GDM1 (cell line): ENCODE results near the gene CSF1.

ENCODE experiments used
- DNase-seq: peaks from one replicate; lab custom pipeline; 2025; lab: John Stamatoyannopoulos, UW

CSF1 gene

DNA sequence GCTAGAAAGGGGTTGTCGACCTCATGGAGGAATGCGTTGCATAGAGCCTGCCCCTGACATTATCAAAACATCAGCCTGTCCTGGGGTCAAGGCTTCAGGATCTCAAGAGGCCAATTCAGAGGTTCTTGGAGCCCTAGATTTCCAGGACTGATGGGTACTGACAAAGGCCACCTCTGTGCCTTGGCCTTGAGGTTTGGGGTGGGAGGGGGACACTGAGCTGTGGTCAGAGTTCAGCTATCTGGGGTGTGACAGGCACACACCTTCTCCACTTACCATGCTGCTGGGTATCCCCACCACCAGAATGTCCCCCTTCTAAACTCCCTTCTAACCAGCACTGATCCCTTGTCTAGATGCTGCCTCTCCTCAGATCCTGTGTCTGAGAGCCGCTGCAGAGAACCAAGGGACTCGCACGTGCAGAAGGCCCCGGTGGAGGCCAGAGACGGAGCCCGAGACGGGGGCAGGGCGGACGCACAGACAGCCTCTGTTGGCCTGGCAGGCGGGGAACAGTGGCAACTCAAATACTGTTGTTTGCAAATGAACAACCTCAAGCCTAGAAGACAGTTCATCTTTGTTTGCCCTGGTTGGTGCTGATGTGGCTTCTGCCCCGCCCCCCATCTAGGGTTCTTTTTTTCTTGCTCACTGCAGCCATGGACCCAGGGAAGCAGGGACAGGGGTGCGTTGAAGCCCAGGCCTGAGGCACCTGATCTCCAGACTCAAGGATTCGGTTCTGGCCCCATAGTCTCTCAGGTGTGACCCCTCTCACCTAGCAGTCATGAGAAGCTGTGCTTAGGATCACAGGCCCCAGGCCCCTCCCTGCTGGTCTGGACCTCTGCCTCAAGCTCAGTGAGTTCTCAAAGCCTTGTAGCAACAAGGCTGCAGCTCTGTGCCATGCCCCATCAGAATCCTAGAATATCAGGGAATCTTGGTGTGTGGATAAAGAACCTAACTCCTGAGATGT, 28.1 kb upstream of the CSF1 start:
- no peak for DNase-seq

DNA sequence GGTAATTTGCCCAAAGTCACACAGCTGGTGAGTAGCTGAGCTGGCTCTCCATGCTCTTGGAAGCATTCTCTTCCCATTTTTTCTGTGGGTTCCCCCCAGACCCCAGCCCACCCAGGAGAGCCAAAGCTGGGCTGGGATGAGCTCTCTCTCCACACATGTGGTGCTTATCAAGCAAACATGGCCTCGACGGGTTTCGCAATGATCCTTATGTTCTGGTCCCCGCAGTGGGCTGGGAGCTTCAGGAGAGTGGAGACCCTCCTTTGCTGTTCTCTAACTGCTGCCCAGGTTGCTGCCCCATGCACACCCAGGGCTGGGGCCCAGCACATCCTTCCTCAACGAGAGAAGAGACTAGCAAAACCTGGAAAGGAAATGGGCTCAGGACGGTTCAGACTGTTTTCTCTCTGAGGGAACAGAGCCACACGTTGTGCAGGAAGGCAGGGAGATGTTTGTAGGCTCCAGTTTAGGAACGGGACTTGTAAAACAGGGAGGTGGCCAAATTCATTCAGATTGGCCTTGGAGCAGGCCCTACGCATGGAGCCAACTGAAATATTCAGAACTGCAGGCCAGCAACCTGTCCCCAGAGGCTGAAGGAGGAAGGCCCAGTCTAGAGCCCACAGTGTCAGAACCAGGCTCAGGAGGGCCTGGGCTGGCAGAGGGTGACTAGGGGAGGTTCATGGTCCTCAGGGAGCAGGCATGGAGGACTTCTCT, 27.2 kb upstream of the CSF1 start:
- DNase-seq, result no peak

DNA sequence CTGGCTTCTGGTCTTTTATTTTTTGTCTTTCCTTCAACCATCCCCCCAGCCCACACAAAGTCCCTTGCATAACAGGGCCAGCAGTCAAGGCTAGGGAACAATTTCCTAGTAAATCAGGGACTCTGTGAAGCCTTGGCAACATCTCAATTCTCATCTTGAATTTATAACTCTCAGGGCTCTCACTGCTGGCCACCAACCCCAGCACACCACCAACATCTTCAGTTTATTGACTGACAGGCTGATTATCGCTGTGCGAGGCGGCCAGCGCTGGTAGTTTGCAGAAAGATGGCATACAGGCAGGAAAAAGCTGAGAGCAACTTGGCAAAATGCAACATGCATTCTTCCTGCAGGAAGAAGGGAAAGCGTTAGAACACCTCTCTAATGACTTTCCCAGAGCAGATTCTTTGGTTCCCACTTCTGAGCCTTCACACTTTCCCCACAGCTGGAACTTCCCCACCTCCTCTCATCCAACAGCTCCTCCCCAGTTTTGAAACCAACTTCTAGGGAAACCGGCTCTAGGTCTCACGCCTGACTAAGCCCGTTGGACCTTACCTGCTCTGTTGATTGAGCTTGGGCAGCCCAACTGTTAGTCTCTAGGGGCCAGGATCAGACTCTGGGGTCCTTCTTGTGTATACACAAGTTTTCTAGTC, 26.3 kb upstream of the CSF1 start:
- DNase-seq, result no peak

DNA sequence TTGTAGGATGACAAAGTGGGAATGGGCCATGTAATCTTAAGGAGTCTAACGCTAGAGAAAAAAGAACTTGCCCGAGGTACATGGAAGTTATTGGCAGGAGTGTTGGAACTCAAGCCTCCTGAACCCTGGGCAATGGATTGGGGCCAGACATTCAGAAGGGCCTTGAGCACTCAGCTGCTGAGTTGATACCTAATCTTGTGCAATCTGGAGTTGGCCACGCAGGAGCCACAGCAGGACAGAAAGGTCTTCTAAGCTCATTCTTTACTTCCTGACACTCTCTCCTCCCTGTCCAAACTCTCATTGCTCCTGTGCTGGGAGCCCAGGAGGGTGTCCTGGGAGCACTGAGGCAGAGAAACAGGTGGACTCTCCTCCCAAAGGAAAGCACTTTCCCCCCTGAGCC, 25.1 kb upstream of the CSF1 start:
- DNase-seq, result no peak

DNA sequence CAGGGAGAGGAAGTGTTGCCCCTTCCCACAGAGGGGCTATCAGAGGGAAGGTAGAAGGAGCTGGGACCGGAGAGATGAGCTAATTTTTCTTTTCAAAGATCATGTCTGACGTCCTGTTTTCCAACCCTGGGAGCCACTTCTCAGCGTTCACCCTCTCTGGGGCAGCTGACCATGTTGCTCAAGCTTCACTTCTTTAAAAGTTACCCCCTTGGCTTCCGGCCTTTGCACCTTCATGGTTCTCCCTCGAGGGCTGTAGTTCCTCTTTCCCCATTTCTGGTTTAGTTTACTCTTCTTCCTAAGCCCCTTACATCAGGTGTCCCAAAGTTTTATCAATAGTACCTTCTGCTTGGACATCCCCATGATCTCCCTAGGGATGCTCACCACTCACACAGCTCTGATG, 23.8 kb upstream of the CSF1 start:
- no peak for DNase-seq

DNA sequence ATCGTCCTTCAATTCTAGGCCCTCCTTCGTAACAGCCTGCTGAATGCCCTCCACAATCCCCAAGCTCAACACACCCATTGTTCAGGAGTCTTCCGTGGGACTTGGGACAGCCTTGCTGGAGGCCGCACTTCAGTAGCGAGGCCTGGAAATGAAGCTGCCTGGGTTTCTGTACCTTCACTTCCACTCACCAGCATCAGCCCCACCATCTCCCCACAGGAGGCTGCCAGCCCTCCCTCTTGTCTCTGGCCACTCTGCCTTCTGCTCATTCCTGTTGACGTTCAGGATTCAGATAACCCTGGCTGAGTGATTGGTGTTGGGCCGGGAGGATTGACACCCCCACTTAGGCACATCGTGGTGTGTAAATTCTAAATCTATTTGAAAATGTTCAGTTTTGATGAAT, 23.4 kb upstream of the CSF1 start:
- DNase-seq, result no peak

DNA sequence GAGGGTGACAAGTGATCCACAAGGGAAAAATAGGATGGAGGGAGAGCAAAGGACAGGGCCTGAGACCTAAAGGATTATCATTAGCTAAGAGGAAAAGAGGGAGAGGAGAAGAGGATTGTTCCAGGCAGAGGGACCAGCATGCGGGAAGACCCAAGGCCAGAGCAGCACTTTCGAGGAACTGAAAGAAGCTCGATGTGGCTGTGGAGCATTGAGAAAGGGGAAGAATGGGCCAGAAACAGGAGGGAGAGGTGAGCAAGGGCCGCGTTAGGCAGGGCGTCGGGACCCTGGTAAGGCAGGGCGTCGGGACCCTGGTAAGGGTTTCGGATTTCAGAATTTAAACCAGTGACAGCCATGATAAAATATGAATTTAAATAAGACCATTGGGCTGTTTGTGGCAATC, 22.8 kb upstream of the CSF1 start:
- no peak for DNase-seq

DNA sequence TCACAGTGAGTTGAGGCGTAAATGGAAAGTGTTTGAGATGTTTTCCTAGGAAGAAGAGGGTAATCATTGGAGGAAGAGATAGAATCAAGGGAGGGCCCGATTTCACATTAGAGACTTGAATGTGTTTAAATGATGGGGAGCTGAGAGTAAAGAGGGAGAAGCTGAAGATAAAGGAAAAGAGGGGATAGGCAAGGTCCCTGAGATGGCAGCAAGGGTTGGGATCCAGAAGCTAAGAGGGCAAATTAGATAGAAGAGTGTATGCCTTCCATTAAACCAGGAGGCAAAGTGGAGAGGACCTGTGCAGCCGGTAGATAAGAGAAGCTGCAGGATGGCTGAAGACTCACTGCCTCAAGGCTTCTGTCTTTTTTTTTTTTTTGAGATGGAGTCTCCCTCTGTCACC, 21.6 kb upstream of the CSF1 start:
- no peak for DNase-seq

DNA sequence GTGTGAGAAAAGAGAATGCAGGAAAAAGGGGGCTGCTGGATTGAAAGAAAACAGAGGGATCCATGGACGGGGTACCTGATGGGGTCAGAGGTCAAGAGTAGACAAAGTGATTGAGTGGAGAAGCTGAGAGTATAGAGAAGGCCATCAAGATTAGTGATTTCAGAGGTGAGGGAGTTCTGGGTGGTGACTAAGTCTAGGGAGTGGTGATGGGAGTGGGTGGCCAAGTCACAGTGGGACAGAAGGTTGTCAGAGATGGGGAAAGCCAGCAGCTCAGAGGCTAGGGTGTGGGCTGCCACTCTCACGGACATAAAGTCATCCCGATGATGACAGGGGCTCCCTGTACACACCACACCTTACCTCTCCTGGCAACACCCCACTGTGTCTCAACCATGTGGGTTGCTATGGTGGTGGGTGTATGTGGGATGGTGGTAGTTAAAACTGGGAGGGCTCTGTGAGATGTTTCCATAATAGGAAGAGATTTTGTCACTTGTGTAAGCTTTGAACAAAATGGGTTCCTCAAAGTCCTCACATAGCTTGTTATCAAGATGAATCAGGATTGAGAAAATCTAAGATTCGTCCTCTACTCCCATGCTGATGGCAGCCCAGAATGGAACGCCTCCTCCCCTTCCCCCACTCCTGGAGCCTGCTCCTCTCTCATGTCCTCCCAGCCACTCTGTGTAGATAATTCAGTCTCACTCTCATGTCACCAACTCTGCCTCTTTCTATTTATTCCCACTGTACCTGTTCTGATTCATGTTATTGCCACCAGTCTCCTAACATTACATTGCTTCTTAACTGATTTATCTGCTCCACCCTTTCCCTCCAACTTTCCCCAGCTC, 20.3 kb upstream of the CSF1 start:
- DNase-seq, result no peak

DNA sequence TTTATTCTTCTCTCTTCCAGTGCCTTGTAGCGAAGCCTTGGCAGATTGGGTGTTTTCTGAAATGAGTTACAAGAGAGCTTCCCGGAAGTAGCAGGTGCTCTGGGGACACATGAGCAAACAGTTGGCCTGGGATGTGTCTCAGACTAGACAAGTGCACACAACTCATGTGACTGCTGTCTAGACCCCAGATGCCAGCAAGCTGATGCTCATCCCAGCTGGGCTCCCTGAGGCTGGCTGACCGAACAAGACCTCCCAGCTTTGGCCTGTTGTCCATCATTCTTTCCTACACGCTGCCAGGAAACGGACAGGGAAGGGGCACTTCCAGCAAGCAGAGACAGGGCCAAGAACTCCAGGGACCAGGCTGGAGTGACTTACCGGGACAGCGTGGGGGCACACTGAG, 18.7 kb upstream of the CSF1 start:
- no peak for DNase-seq

DNA sequence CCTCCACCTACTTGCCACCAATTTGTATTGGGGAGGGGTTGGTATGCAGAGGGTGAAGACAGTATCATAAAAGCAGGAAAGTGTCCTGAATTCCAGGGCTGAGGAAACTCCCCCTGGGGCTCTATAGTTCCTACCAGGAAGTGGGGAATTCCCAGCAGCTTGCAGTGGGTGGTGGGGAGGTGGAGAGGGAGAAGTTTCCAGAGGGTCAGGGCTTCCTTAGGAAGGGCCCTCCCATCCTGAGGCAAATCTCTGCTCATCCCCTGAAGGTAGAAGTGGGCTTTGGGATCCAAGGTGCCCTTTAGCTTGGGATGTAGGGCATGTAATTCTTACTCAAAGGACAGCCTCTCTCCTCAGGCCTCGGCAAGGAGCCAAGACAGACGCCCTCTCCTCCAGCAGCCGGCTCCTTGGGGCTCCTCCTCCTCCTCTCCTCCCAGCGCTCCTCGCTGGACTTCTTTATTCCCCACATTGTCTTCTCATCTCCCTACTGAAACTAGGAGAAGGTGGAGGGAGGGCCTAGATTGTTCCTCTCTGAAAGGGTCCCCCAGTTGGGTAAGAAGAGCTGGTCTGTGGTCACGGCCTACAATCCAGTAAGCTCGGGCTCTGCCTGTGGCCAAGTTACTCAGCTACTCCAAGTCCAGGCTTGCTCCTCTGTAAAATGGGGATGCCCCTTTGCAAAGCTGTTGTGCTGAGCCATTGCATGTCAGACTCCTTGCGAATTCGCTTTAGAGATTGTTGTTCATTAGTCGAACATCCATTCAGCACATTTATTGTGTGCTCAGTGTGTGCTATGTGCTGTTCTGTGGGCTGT, 17.9 kb upstream of the CSF1 start:
- no peak for DNase-seq

DNA sequence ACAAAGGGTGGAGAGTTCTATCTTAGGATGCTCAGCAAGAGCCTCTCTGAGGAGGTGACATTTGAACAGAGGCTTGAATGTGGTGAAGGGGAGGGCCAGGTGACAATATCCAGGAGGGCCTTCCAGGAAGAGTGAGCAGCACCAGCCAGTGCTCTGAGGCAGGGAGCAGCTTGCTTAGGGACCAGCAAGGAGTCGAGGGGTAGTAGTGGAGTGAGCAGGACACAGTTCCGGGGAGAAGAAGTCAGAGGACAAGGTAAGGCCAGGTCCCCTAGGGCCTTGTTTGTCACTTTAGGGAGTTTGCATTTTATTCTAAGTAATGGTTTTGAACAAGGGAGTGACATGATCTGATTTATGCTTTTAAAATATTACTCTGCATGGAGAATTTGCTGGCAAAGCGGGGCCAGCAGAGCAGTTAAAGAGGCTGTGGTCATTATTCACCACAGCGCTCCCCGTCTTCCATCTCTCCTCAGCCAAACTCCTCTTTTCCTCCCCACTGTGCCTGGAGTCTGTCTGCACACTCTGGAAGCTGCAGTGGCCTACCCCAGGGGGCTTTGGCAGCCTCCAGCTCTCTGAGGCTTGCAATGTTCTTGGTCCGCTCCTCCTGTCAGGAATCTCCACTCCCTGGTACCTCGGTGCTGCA, 17.0 kb upstream of the CSF1 start:
- no peak for DNase-seq

DNA sequence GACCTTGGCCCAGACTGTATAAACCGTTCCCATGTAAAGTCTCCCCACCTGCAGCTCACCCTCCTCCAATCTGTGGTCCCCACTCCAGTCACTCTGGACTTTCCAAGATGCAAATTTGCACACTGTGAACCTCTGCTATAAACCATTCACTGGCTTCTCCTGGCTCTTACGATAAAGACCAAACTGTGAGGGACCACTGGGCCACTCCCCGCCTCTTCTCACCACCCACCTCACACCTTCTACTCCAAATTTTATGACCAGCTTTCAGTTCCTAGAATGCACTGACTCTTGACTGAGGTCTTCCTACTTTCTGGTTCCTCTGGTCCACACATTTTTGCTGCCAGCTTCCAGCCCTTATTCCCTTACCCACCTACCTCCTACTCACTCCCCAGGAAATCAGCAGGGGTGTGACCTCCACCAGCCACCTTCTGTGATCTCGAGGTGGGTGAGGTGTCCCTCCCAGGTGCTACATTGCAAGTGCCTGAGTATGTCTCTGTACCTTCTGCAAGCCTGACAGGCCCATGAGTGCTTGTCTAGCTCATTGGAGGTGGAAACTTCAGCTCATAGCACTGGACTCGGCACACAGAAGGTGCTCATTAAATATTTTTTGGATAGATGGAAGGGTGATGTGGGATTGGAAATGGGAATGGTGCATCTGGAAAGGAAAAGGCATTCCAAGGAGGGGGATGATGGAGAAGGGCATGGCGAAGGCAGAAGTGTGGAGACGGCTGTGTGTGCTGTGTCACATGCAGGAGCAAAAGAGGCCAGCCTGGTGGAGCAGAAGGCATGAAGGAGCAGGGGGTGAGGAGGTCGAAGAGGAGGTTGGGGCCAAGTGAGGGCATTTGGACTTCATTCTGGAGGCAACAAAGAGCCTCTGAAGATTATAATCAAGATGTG, 15.6 kb upstream of the CSF1 start:
- DNase-seq, result no peak

DNA sequence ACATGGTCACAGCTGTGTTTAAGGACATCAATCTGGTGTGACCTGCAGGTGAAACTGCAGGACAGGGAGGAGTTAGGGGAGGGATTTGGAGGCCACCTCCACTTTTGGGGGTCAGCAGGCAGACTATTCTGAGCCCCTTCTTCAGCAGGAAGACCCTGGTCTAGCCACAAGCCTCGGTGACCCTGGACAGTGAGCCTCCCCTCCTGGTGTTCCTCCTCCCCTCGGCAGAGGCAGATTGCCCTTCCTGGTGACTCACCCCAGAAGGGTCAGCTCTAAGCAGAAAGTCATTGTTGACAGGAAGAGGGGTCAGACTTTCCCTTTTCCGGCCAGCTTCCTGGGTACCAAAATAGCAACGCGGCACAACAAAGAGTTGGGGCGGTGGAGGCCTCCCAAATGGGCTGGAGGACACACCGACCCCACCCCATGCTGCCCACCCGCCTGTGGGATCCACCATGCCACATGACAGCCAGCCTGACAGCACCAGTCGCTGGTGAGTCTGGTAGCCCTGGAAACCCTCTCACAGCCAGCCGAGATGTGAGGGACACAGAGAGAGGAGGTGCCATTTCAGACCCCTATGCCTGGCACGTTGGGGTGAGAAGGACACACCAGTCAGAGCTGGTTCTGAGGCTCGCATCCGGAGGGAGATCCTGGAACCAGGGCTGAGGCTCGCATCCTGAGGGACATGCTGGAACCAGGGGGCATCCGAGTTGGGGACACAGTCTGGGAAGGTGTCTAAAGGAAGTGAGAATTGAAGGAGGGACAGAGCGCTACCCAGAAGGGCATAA, 14.7 kb upstream of the CSF1 start:
- DNase-seq, result no peak

DNA sequence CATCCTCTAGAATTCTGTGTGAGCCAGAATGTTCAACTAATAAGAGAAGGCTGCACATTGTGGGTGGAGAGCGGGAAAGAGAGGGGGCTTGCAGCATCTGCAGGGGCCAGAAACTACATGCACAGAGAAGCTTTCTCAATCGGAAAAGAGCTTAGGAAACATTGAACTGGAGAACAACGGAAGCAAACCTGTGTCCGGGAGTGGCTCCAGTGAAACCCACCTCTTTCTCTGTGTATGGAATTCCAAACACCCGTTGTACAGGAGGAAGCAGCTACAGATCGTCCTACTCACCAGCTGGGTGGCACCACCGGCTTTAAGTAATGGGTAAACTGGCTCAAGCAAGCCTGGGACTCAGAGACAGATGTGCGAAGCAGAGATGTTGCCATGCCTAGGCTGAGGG, 14.0 kb upstream of the CSF1 start:
- no peak for DNase-seq

DNA sequence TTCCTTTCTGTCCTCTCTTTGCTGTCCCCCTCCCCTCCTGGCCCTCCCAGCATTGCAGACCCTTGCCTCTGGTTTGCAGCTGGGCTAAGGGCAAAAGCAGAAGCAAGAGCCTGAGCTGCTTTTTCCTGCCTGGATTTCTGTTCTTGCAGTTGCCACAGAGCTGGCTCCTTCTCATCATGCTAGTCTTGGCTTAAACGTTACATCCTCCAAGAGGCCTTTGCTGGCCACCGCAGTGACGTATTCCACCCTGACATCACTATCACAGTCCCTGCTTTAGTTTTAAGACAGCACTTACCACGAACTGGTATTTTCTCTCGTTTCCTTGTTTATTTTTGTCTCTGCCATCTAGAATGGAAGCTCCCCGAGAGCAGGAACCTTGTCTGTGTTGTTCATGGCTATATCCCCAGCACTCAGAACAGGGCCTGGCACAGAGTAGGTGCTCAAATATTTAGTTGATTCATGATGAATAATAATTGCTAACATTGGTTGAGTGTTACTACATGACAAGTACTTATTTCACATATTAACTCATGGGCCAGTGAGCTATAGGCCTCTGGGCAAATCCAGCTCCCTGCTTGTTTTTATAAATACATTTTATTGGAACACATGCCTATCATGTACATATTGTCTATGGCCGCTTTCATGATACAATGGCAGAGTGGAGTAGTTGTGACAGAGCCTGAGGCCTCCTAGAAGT, 13.2 kb upstream of the CSF1 start:
- DNase-seq, result no peak

DNA sequence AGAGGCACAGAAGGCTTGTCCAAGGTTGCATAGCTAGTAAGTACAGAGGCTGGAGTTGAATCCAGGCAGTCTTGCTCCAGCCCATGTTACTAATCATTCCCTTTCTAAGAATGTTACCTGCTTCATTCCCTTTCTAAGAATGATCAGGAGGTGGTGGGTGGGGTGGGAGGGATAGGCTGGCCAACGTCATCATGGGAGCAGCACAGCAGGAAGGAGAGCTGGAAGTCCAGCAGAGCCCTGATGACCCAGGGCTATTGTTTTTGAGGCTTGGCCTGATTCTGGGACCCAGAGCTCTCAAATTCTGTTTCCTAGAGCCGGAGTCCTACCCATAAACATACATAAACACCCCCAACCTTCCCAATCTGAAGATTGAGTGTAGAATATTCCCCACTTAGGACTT, 11.8 kb upstream of the CSF1 start:
- DNase-seq, result no peak

DNA sequence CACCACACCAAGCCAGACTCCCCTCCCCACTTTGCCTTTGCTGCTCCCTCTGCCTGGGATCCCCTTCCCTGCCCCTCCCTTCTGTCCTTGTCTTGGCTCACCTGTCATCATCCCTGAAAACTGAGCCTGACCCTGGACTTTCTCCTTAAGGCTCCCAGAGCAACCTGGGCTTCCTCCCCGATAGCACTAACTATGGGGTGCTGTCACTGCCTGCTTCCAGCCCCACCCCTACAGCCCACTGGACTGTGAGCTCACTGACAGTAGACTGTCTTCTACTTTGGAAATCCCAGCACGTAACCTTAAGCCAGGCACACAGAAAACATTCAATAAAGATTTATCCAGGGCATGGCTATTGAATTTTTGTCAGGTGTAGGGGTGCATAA, 9.5 kb upstream of the CSF1 start:
- DNase-seq, result no peak
